Esophagus (tissue), 2 donors: ENCODE data around the gene TMEM271. TPM values are rescaled to one million over a fixed set of nuclear protein-coding genes. Genes with fewer than 3 reads are reported as not detected.

ENCODE experiments used
- H3K27ac ChIP-seq, 2 donors: one replicate each; pipeline ENCODE4 v1.5.1; 2013; ENCODE audit warnings: low read depth in 2 of 2, mild to moderate bottlenecking in 2 of 2, inconsistent platforms in 1 of 2, low read length in 1 of 2, moderate library complexity in 1 of 2
- H3K27me3 ChIP-seq, 2 donors: one replicate each; pipeline ENCODE4 v1.6.1; 2013; ENCODE audit warnings: low read length in 2 of 2, control low read depth in 1 of 2, mild to moderate bottlenecking in 1 of 2; ENCODE audit not compliant: insufficient read depth in 2 of 2, control insufficient read depth in 1 of 2
- H3K36me3 ChIP-seq, 2 donors: one replicate each; pipeline ENCODE4 v1.6.1; 2013; ENCODE audit warnings: low read length in 1 of 2; ENCODE audit not compliant: control insufficient read depth in 2 of 2, insufficient read depth in 2 of 2
- H3K4me1 ChIP-seq, 2 donors: one replicate each; pipeline ENCODE4 v1.6.1; 2013; ENCODE audit warnings: low read length in 1 of 2; ENCODE audit not compliant: control insufficient read depth in 2 of 2, insufficient read depth in 2 of 2
- H3K4me3 ChIP-seq, 2 donors: one replicate each; pipeline ENCODE4 v1.5.1; 2013; ENCODE audit warnings: low read length in 2 of 2, mild to moderate bottlenecking in 2 of 2, low read depth in 1 of 2, moderate library complexity in 1 of 2
- H3K9me3 ChIP-seq, 2 donors: one replicate each; pipeline ENCODE4 v1.6.1; 2013; ENCODE audit warnings: mild to moderate bottlenecking in 2 of 2, low read depth in 1 of 2, low read length in 1 of 2, moderate library complexity in 1 of 2; ENCODE audit not compliant: control insufficient read depth in 2 of 2, insufficient read depth in 1 of 2
- WGBS, 2 donors: extraction: QIAGEN DNeasy Blood & Tissue Kit; methylation state at CpG; one replicate each; pipeline ENCODE4 v1.1.7; 2013; 5-methylcytosine and 5-hydroxymethylcytosine counted together
- polyA plus RNA-seq, 2 donors: library from polyadenylated mRNA; stranded (reverse); fragments of 200-250 nt; gene quantifications; one replicate each; pipeline ENCODE4 v1.2.3, GENCODE V29; 2013
- donor health status: healthy with polysubstance abuse.
- donor health status: Bipolar disorder and iron deficiency.

TMEM271 gene
- polyA plus RNA-seq, 2 donors, result 0.08 TPM

DNA sequence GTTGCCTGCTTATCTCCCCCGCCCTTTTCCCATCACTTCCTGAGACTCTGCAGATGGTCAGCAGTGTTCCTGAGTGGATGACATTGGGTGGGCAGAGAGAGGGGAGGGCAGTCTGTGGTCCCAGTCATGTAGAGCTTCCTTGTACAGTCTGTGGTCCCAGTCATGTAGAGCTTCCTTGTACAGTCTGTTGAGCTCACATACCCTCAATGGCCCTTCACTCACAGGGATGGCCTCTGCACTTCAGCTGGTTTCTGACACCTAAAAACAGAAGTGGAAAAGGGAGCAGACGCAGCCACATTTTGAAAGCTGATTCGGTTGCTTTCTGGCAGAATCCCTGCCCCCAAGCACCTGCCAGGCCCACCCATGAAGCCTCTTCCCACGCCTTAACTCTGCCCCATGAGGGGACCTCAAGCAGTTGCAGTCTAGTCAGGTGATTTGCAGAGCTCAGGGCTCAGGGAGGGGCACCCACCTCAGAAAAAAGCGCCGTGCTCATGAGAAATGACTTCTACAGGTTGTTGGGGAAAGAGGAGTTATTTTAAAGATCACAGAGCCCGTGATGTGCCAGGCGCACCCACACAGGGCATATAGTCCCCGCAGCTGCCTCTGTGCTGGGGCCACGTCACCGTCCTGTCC, 3.6 kb upstream of the TMEM271 start:
- Histone ChIP-seq H3K4me3 (no peak overlapping the region), H3K27me3 (peaks cover 0 to 10% of the 10 kb centered on the region in 2 donors), H3K4me1 (peaks cover 13 to 14% of the 10 kb centered on the region in 2 donors), H3K36me3 (no peaks in the 10 kb centered on the region), H3K27ac (no peak overlapping the region), H3K9me3 (no peaks in the 10 kb centered on the region)
- WGBS, 2 donors, result 43 to 45% methylated on average over 11 of the region's 11 CpGs

DNA sequence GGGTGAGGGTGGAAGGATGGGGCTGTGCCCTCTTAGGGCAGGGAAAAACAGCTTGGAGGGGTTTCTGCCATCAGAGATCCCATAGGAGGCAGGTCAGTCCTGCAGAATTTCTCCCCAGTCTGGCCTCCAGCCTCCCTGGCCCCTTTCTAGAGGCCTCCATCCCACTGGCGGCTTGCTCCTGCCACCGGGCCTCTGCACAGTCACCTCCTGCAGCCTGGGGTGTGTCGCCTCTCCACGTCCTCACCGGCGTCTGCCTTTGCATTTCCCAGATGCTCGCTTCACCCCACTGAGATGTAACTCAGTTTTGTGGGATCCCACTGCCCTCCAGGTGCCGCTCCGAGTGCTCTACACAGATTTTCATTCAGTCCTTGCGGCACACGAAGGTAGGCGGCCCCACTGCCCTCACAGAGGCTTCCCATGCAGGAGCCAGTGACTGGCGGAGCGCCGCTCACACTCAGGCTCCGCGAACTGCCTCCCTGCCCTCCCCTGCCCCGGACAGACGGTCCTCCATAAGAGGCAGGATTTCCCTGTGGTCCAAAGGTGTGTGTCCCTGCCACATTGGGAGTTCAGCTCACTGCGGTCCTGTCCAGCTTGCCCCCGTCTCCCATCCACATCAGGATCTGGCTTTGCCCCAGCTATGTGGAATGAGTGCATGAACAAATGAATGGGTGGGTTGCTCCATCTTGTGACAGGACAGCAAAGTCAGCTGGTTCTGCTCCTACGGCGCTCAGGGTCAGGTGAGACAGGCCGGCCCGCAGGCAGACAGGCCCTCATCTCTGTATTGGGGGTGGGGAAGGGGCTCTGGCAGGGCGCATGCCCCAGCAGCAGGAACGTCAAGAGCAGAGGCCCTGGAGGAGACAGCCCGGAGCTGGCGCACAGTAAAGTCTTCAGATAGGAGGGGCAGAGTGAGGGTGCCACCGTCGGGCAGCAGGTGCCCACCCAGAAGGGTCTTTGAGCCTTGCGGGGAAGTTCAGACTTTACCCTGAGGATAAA, 2.7 kb upstream of the TMEM271 start:
- Histone ChIP-seq H3K4me3 (no peak overlapping the region), H3K9me3 (no peaks in the 10 kb centered on the region), H3K27me3 (peaks cover 0 to 10% of the 10 kb centered on the region in 2 donors), H3K4me1 (peaks cover 14 to 15% of the 10 kb centered on the region in 2 donors), H3K27ac (no peak overlapping the region), H3K36me3 (no peaks in the 10 kb centered on the region)
- 36 to 43% methylated on average over 32 of the region's 32 CpGs for WGBS, 2 donors

GRCh38 chr4:577499-578450, 1.7 kb upstream of the TMEM271 start:
- Histone ChIP-seq H3K27me3 (peaks cover 0 to 10% of the 10 kb centered on the region in 2 donors), H3K9me3 (peaks cover 0 to 3% of the 10 kb centered on the region in 2 donors), H3K4me3 (peak overlapping the region in 1 of 2 donors; percentile 11), H3K36me3 (no peaks in the 10 kb centered on the region), H3K4me1 (peaks cover 14 to 15% of the 10 kb centered on the region in 2 donors), H3K27ac (no peak overlapping the region)
- WGBS, 2 donors, result 9 to 11% methylated on average over 52 of the region's 52 CpGs

GRCh38 chr4:576991-577498, 950 bp upstream of the TMEM271 start:
- peaks cover 0 to 10% of the 10 kb centered on the region in 2 donors for H3K27me3 ChIP-seq
- H3K4me3 ChIP-seq, result peak overlapping the region in 1 of 2 donors; percentile 11
- WGBS, 2 donors, result 2% methylated on average over 36 to 37 of the region's 37 CpGs

GRCh38 chr4:575281-576141, 584 bp downstream of the TMEM271 start:
- peaks cover 14 to 15% of the 10 kb centered on the region in 2 donors for H3K4me1 ChIP-seq
- WGBS, 2 donors, result 2 to 4% methylated on average over 69 to 127 of the region's 127 CpGs
- no peak overlapping the region for H3K27ac ChIP-seq
- H3K4me3 ChIP-seq, result peak overlapping the region; percentile 12 to 15
- H3K27me3 ChIP-seq, result peaks cover 0 to 10% of the 10 kb centered on the region in 2 donors
- H3K36me3 ChIP-seq, result no peaks in the 10 kb centered on the region
- peaks cover 0 to 7% of the 10 kb centered on the region in 2 donors for H3K9me3 ChIP-seq

More at GRCh38 chr4:576991-577498, 950 bp upstream of the TMEM271 start:
- peaks cover 14 to 15% of the 10 kb centered on the region in 2 donors for H3K4me1 ChIP-seq
- H3K27ac ChIP-seq, result no peak overlapping the region
- peaks cover 0 to 5% of the 10 kb centered on the region in 2 donors for H3K9me3 ChIP-seq
- no peaks in the 10 kb centered on the region for H3K36me3 ChIP-seq

DNA sequence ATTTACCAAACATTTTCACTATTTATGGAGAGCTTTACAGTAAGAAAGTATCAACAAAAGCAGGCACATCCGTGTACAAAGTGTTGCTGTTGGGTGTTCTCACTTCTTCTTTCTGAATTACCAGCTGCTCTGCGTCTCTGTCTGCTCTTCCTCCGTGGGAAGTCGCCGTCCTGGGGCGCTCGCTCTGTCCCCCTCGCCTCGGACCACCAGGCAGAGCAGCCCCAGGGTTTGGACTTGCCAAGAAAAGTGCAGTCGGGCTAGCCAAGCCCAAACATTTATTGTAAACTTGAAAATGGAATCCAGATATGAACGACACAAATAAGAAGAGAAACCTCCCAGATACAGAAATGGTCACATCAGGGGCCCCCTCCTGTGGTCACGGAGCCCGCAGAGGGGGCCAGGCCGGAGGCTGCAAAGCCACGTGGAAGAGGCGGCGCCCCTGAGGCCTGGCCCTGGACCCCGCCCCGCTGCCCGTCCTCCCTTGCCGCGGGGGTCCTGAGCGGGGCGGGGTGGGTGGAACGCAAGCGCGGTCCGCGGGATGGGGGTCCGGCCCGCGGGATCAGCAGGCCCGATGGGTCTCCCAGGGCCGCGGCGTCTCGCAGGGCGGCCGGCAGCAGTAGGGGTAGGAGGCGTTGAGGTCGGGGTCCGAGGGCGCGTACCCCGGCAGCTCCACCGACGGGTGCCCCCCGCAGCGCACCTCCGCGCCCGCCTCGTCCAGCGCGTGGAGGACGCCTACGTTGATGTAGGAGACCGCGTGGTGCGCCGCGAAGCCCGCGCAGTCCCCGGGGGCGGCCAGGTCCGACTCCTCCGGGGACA, 1.5 kb downstream of the TMEM271 start:
- Histone ChIP-seq H3K4me3 (peak overlapping the region in 1 of 2 donors; percentile 12), H3K9me3 (peaks cover 0 to 7% of the 10 kb centered on the region in 2 donors), H3K27ac (no peak overlapping the region), H3K27me3 (peaks cover 0 to 10% of the 10 kb centered on the region in 2 donors), H3K36me3 (no peaks in the 10 kb centered on the region), H3K4me1 (peaks cover 14 to 15% of the 10 kb centered on the region in 2 donors)
- 12% methylated on average over 53 to 68 of the region's 68 CpGs for WGBS, 2 donors

- peaks cover 0 to 7% of the 10 kb centered on the region in 2 donors for H3K9me3 ChIP-seq
- peaks cover 0 to 10% of the 10 kb centered on the region in 2 donors for H3K27me3 ChIP-seq
- H3K36me3 ChIP-seq, result no peaks in the 10 kb centered on the region
- H3K4me1 ChIP-seq, result peaks cover 14 to 15% of the 10 kb centered on the region in 2 donors
- no peak overlapping the region for H3K4me3 ChIP-seq
- 64 to 66% methylated on average over 8 of the region's 8 CpGs for WGBS, 2 donors
- no peak overlapping the region for H3K27ac ChIP-seq
Observed at GRCh38 chr4:573122-573892, 2.8 kb downstream of the TMEM271 start.
